Omental fat pad (tissue), 4 donors: Measurements from ENCODE around the gene MEN1. TPM values are rescaled to one million over a fixed set of nuclear protein-coding genes. Genes with fewer than 3 reads are reported as not detected.

Experiments used
- ATAC-seq: fragments of 150-250 bp; one replicate; pipeline ENCODE4 v1.9.1; 2016; ENCODE audit warnings: mild to moderate bottlenecking, moderate library complexity; ENCODE audit not compliant: low FRiP score
- DNase-seq: peaks from one replicate; pipeline ENCODE4 v3.0.0-alpha.2; 2019; ENCODE audit warnings: low spot score
- total RNA-seq, 4 donors: library from RNA; depleted of rRNA; stranded (reverse); fragments of >200 nt; gene quantifications; one replicate each; pipeline ENCODE4 v1.1.0, GENCODE V29; 2016
- TF ChIP-seq, protein P1 (sequence below), 3 donors: fragments of 450-650 bp; IDR thresholded peaks; one replicate each; pipeline ENCODE4 v1.5.1; 2016 to 2017; ENCODE audit warnings: antibody characterized with exemption in 3 of 3, mild to moderate bottlenecking in 3 of 3, moderate library complexity in 2 of 3

MEN1 gene
- total RNA-seq, 4 donors from 2014 or later, result 7.3 to 20.2 (median 12.2) TPM

DNA sequence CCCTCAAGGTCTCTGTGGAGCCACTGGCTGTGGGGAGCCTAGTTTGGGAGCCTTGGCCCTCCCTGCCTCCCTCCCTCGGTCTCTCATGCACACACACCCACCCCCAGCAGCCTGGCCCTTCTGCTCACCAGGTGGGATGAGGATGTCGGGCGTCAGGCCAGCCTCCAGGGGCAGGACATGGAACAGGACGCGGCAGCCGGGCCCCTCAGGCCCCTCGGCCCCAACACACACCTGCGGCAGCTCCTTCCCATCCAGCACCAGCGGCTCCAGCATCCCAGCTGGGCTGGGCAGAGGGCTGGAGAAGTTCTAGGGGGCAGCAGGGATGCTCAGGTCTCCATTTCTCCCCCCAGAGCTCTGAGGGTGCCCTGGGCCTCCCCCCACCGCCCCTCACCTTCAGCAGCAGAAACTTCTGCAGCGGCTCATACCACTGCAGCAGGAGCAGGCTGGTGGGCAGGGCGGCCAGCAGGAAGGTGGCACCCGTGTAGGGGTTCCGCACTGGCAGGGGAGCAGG, 18.5 kb downstream of the MEN1 start:
- DNase-seq, result no peak
- ATAC-seq, result no peak
- TF ChIP-seq, protein P1, sequence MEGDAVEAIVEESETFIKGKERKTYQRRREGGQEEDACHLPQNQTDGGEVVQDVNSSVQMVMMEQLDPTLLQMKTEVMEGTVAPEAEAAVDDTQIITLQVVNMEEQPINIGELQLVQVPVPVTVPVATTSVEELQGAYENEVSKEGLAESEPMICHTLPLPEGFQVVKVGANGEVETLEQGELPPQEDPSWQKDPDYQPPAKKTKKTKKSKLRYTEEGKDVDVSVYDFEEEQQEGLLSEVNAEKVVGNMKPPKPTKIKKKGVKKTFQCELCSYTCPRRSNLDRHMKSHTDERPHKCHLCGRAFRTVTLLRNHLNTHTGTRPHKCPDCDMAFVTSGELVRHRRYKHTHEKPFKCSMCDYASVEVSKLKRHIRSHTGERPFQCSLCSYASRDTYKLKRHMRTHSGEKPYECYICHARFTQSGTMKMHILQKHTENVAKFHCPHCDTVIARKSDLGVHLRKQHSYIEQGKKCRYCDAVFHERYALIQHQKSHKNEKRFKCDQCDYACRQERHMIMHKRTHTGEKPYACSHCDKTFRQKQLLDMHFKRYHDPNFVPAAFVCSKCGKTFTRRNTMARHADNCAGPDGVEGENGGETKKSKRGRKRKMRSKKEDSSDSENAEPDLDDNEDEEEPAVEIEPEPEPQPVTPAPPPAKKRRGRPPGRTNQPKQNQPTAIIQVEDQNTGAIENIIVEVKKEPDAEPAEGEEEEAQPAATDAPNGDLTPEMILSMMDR (IDR thresholded peaks at IDR 0.05), result no peak

DNA sequence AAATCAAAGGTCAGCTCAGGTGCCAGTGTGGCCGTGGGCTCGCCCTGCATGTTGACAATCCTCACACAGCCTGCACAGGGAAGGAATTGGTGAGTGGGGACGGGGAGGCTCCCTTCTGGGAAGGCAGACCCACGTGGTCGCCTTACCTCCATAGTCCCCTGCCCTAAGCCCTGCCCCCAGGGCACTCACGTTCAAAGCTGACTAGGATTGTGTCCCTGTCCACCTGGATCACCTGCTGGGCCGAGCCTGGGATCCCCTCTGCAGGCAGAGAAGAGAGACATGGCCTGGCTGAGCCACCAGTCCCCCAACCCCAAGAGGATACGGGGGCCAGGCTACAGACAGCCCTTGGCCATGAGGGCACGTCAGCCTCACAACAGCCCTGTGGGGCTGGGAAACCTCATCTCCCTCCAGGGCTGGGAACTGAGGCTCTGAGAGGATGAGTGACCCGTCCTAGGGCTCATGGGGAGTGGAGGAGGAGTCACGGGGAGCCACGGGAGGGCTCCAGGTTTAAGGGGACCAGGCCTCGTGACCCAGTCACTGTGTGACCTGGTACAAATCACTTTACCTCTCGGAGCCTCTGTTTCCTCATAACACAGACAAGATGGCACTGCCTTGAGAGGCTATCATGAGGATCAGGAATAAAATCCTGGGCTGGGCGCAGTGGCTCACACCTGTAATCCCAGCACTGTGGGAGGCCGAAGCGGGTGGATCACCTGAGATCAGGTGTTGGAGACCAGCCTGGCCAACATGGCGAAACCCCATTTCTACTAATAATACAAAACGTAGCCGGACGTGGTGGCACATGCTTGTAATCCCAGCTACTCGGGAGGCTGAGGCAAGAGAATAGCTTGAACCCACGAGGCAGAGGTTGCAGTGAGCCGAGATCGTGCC, 19.9 kb downstream of the MEN1 start:
- TF ChIP-seq, protein P1 (IDR thresholded peaks at IDR 0.05), result no peak
- ATAC-seq (no peak), DNase-seq (no peak)

DNA sequence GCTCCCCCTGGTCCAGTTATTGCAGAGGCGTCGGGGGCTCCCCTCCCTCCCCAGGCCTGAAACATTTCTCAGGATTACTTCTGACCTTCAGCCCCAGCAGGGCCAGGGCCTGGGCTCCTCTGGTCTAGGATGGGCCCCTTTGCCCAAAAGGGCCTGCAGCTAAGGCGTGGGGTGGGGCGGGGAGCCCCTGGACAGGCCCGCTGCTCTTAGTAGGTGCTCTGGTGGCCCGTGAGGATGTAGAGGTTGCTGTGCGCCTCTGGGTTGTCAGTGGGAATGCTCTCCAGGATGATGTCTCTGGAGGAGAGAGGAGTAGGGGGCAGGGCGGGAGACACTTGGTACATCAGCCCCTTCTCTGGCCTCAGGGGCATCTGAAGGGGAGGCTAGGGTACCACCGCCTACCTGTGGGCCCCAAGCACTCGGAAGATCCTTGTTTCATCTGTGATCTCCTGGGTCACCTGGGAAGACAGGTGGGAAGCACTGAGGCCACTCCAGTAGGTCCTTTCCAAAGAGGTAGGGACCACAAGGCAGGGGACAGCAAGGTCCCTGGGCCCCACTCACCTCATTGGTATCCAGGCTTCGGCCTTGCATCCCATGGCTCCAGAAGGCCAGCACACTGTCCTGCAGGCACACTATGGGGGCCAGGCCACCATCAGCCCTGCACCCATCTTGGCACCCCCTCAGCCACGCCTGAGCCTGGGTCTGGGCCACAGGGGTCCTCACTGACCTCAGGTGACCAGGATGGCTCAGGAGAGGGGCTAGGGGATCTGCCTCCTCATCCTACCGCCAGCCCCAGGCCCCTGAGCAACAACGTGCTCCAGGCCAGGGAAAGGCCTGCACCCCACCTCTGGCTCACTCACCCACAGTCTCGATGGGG, 20.8 kb downstream of the MEN1 start:
- ATAC-seq, result no peak

DNA sequence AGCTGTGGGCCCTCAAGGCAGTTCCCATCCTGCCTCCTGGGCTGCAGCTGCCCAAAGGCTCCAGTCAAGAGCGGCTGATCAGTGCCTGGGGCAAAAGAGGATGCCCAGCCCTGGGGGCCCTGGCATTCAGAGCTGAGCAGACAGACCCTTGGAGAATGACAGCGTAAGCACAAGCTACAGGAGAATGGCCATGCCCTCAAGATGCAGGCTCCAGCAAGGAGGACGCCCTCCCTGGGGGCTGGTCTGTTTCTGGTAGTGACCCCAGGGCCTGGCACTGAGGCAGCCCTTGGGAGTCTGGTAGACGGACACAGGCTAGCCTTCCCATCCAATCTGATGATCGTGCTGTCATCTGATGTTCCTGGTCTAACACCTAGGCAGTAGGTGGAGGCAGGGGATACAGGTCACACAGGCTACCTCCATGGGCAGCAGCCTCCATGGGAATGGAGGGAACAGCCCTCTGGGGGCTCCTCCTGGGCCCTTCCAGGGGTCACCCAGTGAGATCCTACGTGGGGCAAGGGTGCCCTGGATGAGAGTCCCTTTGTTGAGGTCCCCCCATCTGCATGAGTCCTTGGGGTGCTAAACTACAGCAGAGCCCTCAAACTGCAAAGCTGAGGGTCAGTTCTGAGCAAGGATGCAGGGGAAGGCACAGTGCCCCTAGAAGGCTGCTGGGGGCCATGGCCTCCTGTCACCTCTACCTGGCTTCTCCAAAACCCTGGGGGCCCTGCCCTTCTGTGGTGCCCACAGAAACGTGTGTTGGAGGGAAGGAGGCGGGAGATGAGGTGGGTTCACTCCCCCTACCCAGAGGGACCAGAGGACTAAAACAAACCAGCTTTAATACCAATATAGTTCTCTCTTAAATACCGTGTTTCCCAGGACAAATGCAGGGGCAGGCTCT, 21.8 kb downstream of the MEN1 start:
- TF ChIP-seq, protein P1 (IDR thresholded peaks at IDR 0.05), result no peak
- DNase-seq (no peak), ATAC-seq (no peak)

More for the DNA sequence above, 20.8 kb downstream of the MEN1 start:
- no peak for DNase-seq
- TF ChIP-seq, protein P1 (IDR thresholded peaks at IDR 0.05), result no peak

DNA sequence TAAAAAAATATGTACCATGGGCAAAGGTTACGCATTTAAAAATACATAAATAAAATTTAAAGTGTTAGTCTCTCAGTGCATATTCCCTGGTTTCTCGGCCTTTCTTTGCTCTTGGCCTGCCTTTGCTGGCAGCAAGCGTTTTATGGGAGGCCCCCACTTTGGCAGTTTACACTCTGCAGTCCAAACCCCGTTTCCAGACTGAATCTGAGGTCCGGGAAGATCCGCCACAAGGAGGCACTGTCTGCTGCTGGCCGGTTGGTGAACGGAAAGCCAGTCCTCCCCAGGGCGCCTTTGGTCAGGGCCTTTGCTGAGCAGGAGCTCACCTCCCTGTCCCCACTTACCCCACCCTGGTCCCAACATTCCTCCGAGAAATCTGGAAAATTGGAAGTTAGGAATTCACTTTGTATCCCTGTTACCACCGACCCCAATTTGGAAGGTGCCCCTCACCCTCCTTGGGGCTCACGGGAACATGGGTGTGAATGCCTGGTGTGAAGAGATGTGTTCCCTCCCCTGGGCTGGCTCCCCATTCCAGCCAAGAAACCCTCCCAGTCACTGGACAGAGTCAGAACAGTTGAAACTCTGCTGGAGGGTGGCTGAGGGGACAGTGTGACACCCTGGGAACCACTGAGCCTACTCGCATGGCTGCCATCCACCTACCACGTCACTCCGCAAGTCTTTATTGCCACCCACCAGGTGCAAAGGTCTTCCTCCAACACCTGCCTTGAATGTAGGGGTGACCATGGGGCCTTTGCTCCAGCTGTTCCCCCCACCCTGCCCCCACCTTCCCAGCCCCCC, 22.6 kb downstream of the MEN1 start:
- TF ChIP-seq, protein P1 (IDR thresholded peaks at IDR 0.05), result peak in 1 of 3 donors; percentile 38
- DNase-seq (no peak), ATAC-seq (peak; percentile 21)
